BJ (cell line): ENCODE data around the gene COL21A1. TPM values are rescaled to one million over a fixed set of nuclear protein-coding genes. Genes with fewer than 3 reads are reported as not detected.

Experiments used
- CTCF ChIA-PET: fragments of 350-600 bp; formaldehyde crosslinking; extraction: SDS; loops from one replicate; lab custom pipeline; 2021; ENCODE audit warnings: antibody characterized with exemption, inconsistent platforms; lab: Yijun Ruan, JAX
- POLR2A ChIA-PET: fragments of 300-600 bp; sonication (Branson Sonifier 250); formaldehyde crosslinking; extraction: SDS; loops from one replicate; lab custom pipeline; 2021; ENCODE audit warnings: antibody characterized with exemption; lab: Charles Lee
- DNase-seq: peaks from one replicate; pipeline ENCODE4 v3.0.0-alpha.2; 2011; ENCODE audit warnings: low read depth
- H3K27me3 ChIP-seq: 2 replicates; pipeline ENCODE4 v1.6.0; 2011; ENCODE audit warnings: low read length; ENCODE audit not compliant: control insufficient read depth, insufficient read depth
- H3K36me3 ChIP-seq: 2 replicates; pipeline ENCODE4 v1.5.1; 2011; ENCODE audit warnings: low read length; ENCODE audit not compliant: control insufficient read depth, insufficient read depth
- H3K4me3 ChIP-seq: 2 replicates; pipeline ENCODE4 v1.5.1; 2011; ENCODE audit warnings: low read depth, mild to moderate bottlenecking, control low read depth, low read length
- CTCF ChIP-seq: IDR thresholded peaks from 2 replicates; pipeline ENCODE4 v1.5.1; 2011; ENCODE audit warnings: low read depth, mild to moderate bottlenecking, control low read depth, inconsistent platforms, low read length, moderate library complexity; ENCODE audit not compliant: insufficient read depth
- polyA minus RNA-seq: library from RNA; depleted of rRNA, polyadenylated mRNA; stranded (reverse); fragments of >200 nt; gene quantifications from 2 replicates; pipeline ENCODE4 v1.2.3, GENCODE V29; 2011; rRNA and poly(A)+ RNA removed
- polyA plus RNA-seq: library from polyadenylated mRNA; depleted of rRNA; stranded (reverse); fragments of >200 nt; gene quantifications from 2 replicates; pipeline ENCODE4 v1.2.3, GENCODE V29; 2011; rRNA removed

COL21A1 gene
- 0.07 and 0.25 TPM in 2 replicates for polyA plus RNA-seq
- polyA minus RNA-seq = not detected in 2 replicates

DNA sequence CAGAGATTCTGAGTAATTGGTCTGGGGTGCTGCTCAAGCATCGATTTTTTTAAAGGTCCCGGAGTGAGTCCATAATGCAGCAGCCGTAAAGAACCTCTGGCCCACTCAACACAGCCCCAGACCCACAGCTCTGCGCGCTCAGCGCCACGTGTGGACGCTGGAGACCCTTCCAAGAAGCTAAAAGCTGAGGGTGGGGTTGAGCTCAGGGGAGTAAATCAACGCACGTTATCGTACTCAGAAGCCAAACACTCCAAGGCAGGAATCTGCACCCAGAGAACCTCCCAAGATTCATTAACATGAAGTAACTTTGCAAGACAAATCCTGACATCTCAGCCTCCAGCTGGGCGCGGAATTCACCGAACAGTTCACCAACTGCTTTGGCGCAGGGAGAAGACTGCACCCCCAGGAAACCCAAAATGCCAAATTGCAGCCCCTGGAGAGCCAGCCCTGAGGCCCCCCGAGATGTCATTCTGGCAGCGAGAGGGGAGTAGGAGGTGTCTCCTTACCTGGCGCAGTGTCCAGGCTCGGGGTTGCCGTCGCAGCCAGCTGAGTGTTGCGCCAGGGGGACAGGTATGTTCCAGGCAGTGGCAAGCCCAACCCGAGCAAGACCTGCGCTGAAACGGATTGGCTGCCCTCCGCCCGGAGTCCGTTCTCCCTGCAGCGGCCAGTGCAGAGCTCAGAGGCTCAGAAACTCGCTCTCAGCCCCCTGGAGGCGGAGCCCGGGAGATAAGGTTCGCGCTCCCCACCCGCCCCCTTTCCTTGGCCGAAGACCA lies at the start of gene COL21A1:
COL21A1 (minus strand) TSS at position 700 of the 773 bp plus-strand sequence. CDS start 64,962 bp downstream, outside the sequence.
- Histone ChIP-seq H3K4me3 (peak within 1 kb of the TSS; percentile 30), H3K27me3 (peaks cover 9% of the 10 kb centered on the region; the same call in 1 of the 2 replicates), H3K36me3 (no peaks in the 10 kb centered on the region)
- peak; percentile 51 for TF ChIP-seq CTCF
- POLR2A ChIA-PET = no interaction called here
- CTCF ChIA-PET = no interaction called here
- DNase-seq = no peak

GRCh38 chr6:56293781-56294180 lies 46.4 kb upstream of the COL21A1 start:
- ChIA-PET POLR2A (no interaction called here), CTCF (interaction anchor here (0.7 to 4.2 kb wide), 6 partner anchors 29 to 329 kb away, joined by 3 to 70 read pairs (median 6); no protein-coding TSS in a partner anchor)
- Histone ChIP-seq H3K4me3 (no peak overlapping the region), H3K27me3 (no peaks in the 10 kb centered on the region), H3K36me3 (no peaks in the 10 kb centered on the region)
- no peak for TF ChIP-seq CTCF
- no peak for DNase-seq

GRCh38 chr6:56292505-56293181 lies 45.3 kb upstream of the COL21A1 start:
- Histone ChIP-seq H3K27me3 (no peaks in the 10 kb centered on the region), H3K4me3 (no peak overlapping the region), H3K36me3 (no peaks in the 10 kb centered on the region)
- peak; percentile 55 for TF ChIP-seq CTCF
- ChIA-PET CTCF (interaction anchor here (0.6 to 4.2 kb wide), 21 partner anchors 14 to 848 kb away, joined by 3 to 70 read pairs (median 3); no protein-coding TSS in a partner anchor), POLR2A (no interaction called here)
- no peak for DNase-seq

DNA sequence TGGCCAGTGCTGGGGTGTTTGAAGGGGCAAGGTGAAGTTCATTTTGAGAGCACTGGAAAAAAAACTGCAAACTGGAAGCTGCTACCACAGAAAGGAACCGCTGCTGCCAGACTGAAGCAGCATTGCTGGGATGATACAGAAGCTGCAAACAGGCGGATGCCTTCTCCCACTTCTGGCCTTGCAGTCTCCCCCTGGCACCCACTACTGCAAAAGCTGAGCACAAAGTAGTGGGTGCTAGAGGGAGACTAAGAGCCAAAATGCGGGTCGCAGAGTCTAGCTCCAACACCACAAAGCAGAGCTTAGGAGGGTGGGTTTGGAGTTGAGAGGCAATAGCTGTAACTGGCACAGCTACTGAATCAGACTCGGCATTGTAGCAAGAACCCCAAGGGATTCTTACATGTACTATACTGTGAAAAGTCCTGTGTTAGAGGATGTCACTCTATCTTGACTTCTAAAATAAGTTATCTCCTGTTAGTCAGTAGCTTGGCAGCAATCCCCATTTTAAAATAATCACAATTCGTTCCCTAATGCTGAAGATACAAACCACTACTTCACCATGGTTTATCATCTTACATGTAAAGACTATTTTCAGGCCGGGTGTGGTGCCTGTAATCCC lies 44.0 kb upstream of the COL21A1 start:
- DNase-seq = no peak
- POLR2A ChIA-PET = interaction anchor here (0.6 kb wide), 1 partner anchor 127 kb away, joined by 3 read pairs; no protein-coding TSS in a partner anchor
- Histone ChIP-seq H3K4me3 (no peak overlapping the region), H3K27me3 (no peaks in the 10 kb centered on the region), H3K36me3 (no peaks in the 10 kb centered on the region)
- CTCF ChIA-PET = interaction anchor here (1.2 to 4.2 kb wide), 8 partner anchors 13 to 847 kb away, joined by 3 to 70 read pairs (median 5); no protein-coding TSS in a partner anchor
- TF ChIP-seq CTCF = no peak
